ENCODE results near the gene CNTNAP2.

Gene CNTNAP2

DNA sequence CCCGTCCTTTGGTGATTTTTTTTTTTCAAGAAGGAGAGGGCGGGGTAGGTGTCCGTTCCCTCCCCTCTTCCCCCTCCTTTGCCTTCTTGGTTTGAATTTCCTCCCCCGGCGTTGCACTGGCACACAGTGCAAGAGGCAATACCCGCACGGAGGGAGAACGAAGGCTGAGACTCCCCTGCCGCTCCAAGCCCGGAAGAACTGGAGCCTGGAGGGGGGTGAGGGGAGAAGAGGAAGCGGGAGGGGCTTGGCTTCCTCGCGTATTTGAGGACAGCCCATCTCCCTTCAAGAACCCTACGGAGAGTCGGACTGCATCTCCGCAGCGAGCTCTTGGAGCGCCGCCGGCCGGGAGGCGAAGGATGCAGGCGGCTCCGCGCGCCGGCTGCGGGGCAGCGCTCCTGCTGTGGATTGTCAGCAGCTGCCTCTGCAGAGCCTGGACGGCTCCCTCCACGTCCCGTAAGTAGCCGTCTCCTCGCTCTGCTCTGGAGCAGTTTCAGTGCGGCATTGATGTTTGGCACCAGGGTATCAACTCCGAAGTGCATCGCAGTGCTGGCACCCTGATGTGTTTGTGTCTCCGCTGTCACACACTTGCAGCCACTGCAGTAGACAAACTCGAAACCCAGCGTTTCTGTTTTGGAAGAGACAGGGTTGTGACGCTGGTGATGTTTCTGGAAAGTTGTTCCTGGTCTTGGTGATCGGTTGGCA lies at the start of gene CNTNAP2:
Gene CNTNAP2, plus strand, starts transcription at position 281 of the 702 bp plus-strand sequence. Its CDS starts 76 bp downstream, at position 357.
- no peak for DNase-seq (ENCODE audit: low spot score)

GRCh38 chr7:146067880-146068279 lies 48.7 kb upstream of the CNTNAP2 start:
- DNase-seq (ENCODE audit: low spot score), result no peak

GRCh38 chr7:146074195-146074765 lies 42.3 kb upstream of the CNTNAP2 start:
- DNase-seq (ENCODE audit: low spot score), result no peak

GRCh38 chr7:146076344-146076743 lies 40.3 kb upstream of the CNTNAP2 start:
- DNase-seq (ENCODE audit: low spot score), result no peak

GRCh38 chr7:146084086-146084485 lies 32.5 kb upstream of the CNTNAP2 start:
- DNase-seq (ENCODE audit: low spot score), result no peak

- DNase-seq (ENCODE audit: low spot score), result peak; percentile 40
Measured at GRCh38 chr7:146090023-146090645, 26.5 kb upstream of the CNTNAP2 start.

DNA sequence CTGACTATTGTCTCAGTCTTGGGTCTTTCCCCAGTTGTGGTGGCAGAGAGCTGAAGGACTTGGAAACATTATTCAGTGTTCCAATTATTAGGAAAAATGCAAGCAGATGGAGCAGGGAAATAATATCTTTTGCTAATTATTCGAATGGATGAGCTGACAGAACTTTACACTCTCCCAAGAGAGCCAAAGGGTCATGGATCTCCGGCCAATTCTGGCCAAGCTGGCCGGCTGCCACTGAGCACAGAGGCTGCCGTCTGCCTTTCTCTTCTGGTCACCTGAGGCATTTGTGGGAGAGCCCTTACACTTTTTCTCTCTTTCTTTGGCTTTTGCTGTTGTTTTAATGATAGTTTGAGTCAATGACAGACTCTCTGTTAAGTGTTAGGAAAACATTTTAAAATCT lies 22.2 kb upstream of the CNTNAP2 start:
- DNase-seq (ENCODE audit: low spot score), result no peak

DNA sequence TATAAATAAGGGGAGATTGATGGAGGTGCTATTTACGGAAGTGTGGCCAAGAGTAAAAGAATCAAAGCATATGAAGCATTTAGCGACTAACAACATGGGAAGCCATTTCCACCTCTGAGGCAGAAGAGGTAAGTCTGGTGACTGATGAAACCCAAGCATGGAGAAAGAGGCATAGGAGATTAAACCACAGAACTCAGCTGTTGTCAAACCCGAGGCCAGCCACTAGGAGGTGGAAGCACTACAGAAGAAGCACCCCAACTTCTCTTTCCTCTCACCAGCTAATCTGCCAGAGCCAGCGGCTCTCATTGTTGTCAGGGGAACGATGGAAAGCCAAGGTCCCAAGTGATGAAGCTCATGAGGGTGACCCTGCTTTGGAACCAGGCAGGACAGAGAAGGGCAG lies 19.6 kb upstream of the CNTNAP2 start:
- DNase-seq (ENCODE audit: low spot score), result no peak

- DNase-seq (ENCODE audit: low spot score), result no peak
Measured at GRCh38 chr7:146106319-146106718, 10.3 kb upstream of the CNTNAP2 start.

DNA sequence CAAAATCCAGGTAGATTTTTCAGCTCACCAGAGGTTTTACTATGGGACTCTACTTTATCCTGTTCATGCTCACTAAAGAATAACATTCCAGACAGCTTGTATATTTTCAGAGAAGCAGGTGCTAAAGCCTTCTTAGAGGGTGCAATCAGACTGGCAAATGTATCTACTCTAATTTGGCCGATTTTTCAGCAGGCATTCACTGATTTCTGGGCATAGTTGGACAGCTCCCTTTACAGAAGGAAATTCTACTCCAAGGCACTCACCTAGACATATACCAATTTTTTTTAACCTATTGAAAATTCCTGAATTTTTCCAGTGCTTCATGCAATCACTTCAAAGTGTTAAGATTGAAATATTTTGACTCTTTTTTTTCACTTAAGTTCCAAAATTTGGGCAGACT lies 3.8 kb upstream of the CNTNAP2 start:
- DNase-seq (ENCODE audit: low spot score), result no peak

- no peak for DNase-seq (ENCODE audit: low spot score)
Measured at GRCh38 chr7:146115548-146115850, 1.1 kb upstream of the CNTNAP2 start.

DNA sequence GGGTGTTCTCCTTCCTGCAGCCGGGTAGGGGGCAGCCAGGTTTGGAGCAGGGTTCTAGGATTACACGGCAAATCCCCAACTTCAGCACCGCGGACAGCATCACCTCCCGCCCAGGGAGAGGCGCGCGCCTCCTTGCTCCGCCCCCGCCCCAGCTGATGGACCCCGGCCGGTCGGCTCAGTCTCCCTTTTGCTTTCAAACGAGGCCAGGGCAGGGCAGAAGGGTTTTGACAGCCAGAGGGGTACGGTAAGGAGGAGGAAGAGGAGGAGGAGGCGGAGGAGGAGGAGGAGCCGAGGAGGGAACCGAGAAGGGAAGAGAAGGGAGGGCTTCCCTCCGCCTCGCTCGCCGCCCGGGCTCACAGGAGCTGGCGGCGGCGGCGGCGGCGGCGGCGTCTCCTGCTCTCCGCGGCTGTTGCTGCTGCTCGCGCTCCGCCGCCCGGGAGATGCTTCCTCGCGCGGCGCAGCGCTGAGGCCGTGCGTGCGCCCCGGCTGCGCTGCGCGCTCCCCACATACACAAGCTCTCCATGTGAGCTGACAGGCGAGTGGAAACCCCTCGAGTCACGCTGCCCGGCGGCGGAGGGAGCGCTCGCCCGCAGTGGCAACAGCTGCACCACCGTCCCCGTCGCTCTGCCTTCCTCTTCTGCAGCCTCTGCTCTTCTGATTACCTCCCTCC lies 615 bp upstream of the CNTNAP2 start:
- peak; percentile 55 for DNase-seq (ENCODE audit: low spot score)

DNA sequence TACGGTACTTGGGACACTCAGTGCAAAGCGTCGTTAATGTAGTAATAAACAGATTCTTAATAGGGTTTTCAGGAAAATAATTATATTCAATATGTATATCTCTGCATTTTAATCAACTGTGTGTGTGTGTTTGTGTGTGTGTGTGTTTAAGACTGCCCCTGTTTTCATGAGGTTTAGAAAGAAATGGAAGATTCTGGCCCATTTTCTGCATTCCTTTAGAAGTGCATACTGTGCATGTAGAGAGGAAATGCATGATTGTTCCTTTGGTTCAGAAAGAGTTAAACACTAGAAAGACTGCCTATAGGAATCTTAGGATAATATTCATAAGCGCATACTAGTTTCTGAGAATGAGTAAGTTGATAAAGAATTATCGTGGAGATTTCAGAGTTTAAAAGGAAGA lies 975 bp downstream of the CNTNAP2 start:
- no peak for DNase-seq (ENCODE audit: low spot score)

DNA sequence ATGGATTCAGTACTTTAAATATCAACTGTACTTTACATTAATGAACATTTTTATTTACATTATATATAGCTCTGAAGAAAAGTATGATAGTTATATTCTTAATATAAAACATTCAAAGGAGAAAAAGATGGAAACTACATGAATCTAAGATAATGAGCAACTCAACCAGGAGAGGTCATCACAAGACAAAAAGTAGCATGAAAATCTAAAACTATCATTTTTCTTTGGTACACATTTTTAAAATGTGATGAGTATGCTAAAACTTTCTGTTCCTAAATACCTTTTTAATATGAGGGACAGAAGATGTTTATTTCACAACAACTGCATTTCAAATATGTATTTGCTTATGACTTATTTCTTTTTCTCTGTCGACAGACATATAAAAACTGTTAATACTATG lies 2.4 kb downstream of the CNTNAP2 start:
- DNase-seq (ENCODE audit: low spot score), result no peak

GRCh38 chr7:146123715-146124114 lies 7.1 kb downstream of the CNTNAP2 start:
- DNase-seq (ENCODE audit: low spot score), result no peak

DNA sequence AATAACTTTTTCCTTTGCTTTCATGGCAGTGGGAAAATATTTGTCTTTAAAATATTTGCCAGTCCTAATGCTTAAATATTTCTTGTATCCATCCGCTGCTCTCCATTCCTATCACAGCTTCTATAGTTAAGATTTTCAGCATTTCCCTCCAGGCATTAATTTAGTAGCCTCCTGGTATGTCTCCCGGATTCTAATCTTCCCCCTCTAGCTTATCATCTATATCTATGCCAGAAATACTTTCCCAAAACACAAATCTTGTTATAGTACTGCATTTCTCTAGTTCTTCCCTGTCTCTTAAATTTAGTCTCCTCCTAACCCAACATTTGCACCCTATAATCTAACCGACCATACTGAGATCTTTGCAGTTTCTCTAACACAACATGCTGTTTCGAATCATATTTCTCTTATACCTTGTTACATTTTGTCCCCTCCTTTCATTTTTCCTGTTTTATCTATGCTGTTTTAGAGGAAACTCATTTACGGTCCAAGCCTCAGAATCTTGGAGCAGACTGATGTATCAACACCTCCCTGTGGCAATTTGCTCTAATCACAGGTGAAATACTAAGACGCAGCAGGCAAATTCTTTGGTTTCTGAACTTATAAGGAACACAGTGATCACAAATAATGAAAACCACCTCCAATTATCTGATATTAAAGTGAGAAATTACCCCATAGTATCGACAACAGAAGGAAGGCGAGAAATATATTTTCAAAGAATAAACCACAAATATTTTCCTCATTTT lies 10.3 kb downstream of the CNTNAP2 start:
- DNase-seq (ENCODE audit: low spot score), result no peak

- no peak for DNase-seq (ENCODE audit: low spot score)
Measured at GRCh38 chr7:146129296-146129695, 12.7 kb downstream of the CNTNAP2 start.

DNA sequence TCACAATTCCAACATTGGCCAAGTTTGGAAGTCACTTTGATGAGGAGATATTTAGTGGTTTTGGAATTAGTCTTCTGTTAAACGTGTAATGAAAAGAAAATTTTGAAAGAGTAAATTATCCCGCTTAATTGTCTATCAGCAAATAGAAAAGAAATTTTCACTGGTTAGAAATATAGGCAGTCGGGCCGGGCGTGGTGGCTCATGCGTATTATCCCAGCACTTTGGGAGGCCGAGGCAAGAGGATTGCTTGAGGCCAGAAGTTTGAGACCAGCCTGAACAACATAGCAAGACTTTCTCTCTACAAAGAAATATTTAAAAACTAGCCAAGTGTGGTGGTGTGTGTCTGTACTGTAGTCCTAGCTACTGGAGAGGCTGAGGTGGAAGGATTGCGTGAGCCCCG lies 13.4 kb downstream of the CNTNAP2 start:
- DNase-seq (ENCODE audit: low spot score), result no peak

DNA sequence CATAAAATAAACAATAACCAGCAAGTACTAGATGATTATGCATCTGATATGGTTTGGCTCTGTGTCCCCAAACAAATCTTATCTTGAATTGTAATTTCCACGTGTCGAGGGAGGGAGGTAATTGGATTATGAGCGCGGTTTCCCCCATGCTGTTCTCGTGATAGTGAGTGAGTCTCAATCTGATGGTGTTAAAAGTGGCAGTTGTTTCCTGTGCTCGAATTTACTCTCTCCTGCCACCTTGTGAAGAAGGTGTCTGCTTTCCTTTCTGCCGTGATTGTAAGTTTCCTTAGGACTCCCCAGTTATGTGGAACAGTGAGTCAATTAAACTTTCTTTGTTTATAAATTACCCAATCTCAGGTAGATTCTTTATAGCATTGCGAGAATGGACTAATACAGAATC lies 15.1 kb downstream of the CNTNAP2 start:
- no peak for DNase-seq (ENCODE audit: low spot score)

GRCh38 chr7:146136357-146136875 lies 19.8 kb downstream of the CNTNAP2 start:
- DNase-seq (ENCODE audit: low spot score), result no peak

DNA sequence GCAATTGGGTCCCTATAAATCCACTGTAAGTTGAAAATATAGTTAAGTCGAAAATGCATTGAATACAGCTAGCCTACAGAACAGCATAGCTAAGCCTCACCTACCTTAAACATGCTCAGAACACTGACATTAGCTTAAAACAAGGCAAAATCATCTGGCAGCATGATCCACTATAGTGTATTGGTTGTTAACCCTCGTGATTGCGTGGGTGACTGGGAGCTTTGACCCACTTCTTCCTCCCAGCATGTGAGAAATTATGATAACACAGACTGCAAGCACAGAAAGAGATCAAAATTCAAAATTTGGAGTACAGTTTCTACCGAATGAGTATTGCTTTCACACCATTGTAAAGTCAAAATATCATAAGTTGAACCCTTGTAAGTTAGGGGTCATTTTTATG lies 22.3 kb downstream of the CNTNAP2 start:
- no peak for DNase-seq (ENCODE audit: low spot score)

- DNase-seq (ENCODE audit: low spot score), result peak; percentile 63
Measured at GRCh38 chr7:146146831-146147486, 30.4 kb downstream of the CNTNAP2 start.
